GM21717 (cell line): ENCODE measurements around the gene ZNF586.
"Not testable (repeated sequence)": the region's sequence is repeated elsewhere in the genome, so short reads cannot be mapped to it uniquely, and the experiment has no call there.

Experiments
- ATAC-seq: cut with Tn5 transposase; IDR thresholded peaks from one replicate; pipeline ENCODE4 v1.9.1; 2021; ENCODE audit warnings: mild to moderate bottlenecking, moderate library complexity; ENCODE audit not compliant: unreplicated experiment

The ZNF586 gene

DNA sequence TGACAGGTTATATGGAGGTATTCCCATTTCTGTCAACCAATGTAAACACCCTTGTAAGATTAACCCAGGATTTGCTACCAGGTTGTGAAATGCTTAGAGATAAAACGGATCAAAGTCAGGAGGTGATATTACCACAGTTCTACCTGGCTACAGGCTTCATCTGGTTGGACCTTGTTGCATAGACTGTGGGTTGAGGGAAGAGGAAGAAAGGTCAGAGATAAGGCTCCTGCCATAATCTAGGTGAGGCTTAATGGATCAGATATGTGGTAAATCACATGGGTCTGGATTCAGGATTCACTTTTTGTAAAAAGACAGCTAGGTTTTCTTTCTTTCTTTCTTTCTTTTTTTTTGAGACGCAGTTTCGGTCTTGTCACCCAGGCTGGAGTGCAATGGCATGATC is 52.0 kb downstream of the ZNF586 start:
- ATAC-seq: not testable (repeated sequence)

DNA sequence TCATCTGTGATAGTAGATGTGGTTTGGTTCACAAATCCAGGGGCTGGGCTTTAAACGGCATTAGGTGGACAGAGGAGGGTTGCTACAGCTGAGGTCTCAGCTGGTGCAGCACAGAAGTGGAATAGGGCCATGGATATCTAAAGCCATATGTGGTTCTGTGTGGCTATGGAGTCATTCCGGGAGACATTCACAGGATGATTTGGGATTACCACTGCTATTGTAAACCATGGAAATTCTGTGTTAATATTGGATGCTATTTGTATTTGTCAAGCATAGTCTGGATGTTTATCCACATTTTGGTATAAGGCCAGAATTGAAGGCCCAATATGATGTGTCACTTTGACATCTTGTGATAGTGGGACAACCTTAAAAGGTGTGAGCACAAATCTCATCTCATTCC is 53.7 kb downstream of the ZNF586 start:
- not testable (repeated sequence) for ATAC-seq

DNA sequence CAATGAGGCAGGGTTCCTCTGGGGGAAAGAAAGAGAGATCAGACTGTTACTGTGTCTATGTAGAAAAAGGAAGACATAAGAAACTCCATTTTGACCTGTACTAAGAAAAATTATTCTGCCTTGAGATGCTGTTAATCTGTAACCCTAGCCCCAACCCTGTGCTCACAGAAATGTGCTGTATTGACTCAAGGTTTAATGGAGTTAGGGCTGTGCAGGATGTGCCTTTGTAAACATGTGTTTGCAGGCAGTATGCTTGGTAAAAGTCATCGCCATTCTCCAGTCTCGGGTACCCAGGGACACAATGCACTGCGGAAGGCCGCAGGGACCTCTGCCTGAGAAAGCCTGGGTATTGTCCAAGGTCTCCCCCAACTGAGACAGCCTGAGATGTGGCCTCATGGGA is 54.1 kb downstream of the ZNF586 start:
- ATAC-seq: not testable (repeated sequence)

DNA sequence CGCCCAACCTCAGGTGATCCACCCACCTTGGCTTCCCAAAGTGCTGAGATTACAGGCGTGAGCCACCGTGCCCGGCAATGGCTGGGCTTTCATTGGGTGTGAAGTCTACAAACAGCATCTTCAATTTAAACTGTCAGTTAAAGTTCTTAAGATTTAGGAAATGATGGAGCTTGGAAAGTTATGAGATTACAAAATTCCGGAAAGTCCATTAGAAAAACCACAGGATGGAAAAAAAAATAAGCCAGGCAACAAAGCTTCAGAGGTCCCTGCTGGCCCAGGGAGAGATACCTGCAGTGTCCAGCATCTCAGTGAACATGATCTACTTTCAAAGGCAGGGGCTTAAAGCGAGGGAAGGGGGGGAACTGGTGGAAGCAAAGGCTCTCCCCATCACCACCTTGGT is 56.0 kb downstream of the ZNF586 start:
- no peak for ATAC-seq

DNA sequence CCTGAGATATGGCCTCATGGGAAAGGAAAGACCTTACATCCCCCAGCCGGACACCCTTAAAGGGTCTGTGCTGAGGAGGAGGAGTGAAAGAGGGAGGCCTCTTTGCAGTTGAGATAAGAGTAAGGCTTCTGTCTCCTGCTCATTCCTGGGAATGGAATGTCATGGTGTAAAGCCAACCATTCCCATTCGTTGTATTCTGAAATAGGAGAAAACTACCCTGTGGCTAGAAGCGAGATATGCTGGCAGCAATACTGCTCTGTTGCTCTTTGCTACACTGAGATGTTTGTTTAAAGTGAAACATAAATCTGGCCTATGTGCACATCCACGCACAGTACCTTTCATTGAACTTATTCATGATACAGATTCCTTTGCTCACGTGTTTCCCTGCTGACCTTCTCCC is 59.8 kb downstream of the ZNF586 start:
- no peak for ATAC-seq

DNA sequence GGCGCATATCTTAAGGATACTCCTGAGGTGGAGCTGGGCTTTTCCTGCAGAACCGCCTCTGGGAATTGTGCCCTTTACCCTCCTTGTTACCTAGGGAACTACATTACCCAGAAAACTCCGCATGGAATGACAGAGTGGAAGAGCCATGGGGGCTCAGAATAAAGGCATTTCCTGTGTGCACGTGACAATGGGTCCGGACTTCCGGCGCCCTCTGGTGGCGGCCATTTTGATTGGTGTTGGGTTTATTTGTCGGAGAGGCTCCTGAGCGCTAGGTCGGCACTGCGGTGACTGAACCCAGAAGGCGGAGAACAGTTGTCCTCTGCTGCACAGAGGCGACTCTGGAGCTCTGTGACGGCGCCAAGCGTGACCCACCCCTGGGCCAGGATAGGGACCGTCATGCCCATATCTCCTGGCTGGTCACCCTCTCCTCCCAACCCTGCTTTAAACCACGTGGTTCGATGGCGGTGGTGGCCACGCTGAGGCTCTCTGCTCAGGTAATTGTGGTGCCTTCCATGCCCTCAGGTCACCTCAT is 60.7 kb downstream of the ZNF586 start, which contains the start of gene ZNF587B:
Gene ZNF587B, plus strand, starts transcription at position 229 of the 532 bp plus-strand sequence. Its CDS starts 230 bp downstream, at position 459.
- ATAC-seq: no peak
